ENCODE measurements around the gene GRM7. TPM values are rescaled to one million over a fixed set of nuclear protein-coding genes. Genes with fewer than 3 reads are reported as not detected.
A peak's percentile ranks its signal among the peaks of the same experiment; 100 is the strongest.

The GRM7 gene
- total RNA-seq, 2 donors from 2014 or later = 1.1 to 1.3 TPM

- DNase-seq (ENCODE audit: low spot score) = no peak
- intact Hi-C loops (cut with DNase I) = no loop called here
Measured at GRCh38 chr3:7275396-7275795, 414.5 kb downstream of the GRM7 start.

- no peak for DNase-seq (ENCODE audit: low spot score)
- intact Hi-C loops (cut with DNase I) = no loop called here
Measured at GRCh38 chr3:7280318-7280717, 419.4 kb downstream of the GRM7 start.

GRCh38 chr3:7282988-7283387 lies 422.1 kb downstream of the GRM7 start:
- no peak for DNase-seq (ENCODE audit: low spot score)
- intact Hi-C loops (cut with DNase I) = no loop called here

GRCh38 chr3:7285505-7285904 lies 424.6 kb downstream of the GRM7 start:
- intact Hi-C loops (cut with DNase I) = no loop called here
- DNase-seq (ENCODE audit: low spot score) = no peak

GRCh38 chr3:7288133-7288532 lies 427.2 kb downstream of the GRM7 start:
- no peak for DNase-seq (ENCODE audit: low spot score)
- intact Hi-C loops (cut with DNase I) = no loop called here

GRCh38 chr3:7289121-7289520 lies 428.2 kb downstream of the GRM7 start:
- intact Hi-C loops (cut with DNase I) = no loop called here
- DNase-seq (ENCODE audit: low spot score) = no peak

- DNase-seq (ENCODE audit: low spot score) = no peak
- intact Hi-C loops (cut with DNase I) = no loop called here
Measured at GRCh38 chr3:7290077-7290825, 429.3 kb downstream of the GRM7 start.

- intact Hi-C loops (cut with DNase I) = no loop called here
Measured at GRCh38 chr3:7292362-7292761, 431.4 kb downstream of the GRM7 start.

GRCh38 chr3:7293286-7293685 lies 432.4 kb downstream of the GRM7 start:
- intact Hi-C loops (cut with DNase I) = no loop called here

More at GRCh38 chr3:7292362-7292761, 431.4 kb downstream of the GRM7 start:
- DNase-seq (ENCODE audit: low spot score) = no peak

GRCh38 chr3:7305561-7305960 lies 444.6 kb downstream of the GRM7 start:
- DNase-seq (ENCODE audit: low spot score) = no peak
- intact Hi-C loops (cut with DNase I) = no loop called here

More at GRCh38 chr3:7293286-7293685, 432.4 kb downstream of the GRM7 start:
- no peak for DNase-seq (ENCODE audit: low spot score)

- DNase-seq (ENCODE audit: low spot score) = no peak
- intact Hi-C loops (cut with DNase I) = no loop called here
Measured at GRCh38 chr3:7306901-7307300, 446.0 kb downstream of the GRM7 start.

GRCh38 chr3:7307410-7307809 lies 446.5 kb downstream of the GRM7 start:
- intact Hi-C loops (cut with DNase I) = no loop called here
- DNase-seq (ENCODE audit: low spot score) = no peak

GRCh38 chr3:7309641-7310102 lies 448.8 kb downstream of the GRM7 start:
- intact Hi-C loops (cut with DNase I) = no loop called here
- DNase-seq (ENCODE audit: low spot score) = peak; percentile 89

- intact Hi-C loops (cut with DNase I) = no loop called here
- DNase-seq (ENCODE audit: low spot score) = no peak
Measured at GRCh38 chr3:7315037-7315436, 454.1 kb downstream of the GRM7 start.

- DNase-seq (ENCODE audit: low spot score) = no peak
Measured at GRCh38 chr3:7322957-7323669, 462.2 kb downstream of the GRM7 start.

GRCh38 chr3:7328339-7328738 lies 467.4 kb downstream of the GRM7 start:
- intact Hi-C loops (cut with DNase I) = no loop called here
- DNase-seq (ENCODE audit: low spot score) = no peak

More at GRCh38 chr3:7322957-7323669, 462.2 kb downstream of the GRM7 start:
- intact Hi-C loops (cut with DNase I) = no loop called here

- DNase-seq (ENCODE audit: low spot score) = no peak
- intact Hi-C loops (cut with DNase I) = no loop called here
Measured at GRCh38 chr3:7332696-7333095, 471.8 kb downstream of the GRM7 start.

- no peak for DNase-seq (ENCODE audit: low spot score)
- intact Hi-C loops (cut with DNase I) = no loop called here
Measured at GRCh38 chr3:7333125-7333524, 472.2 kb downstream of the GRM7 start.

GRCh38 chr3:7340795-7341194 lies 479.9 kb downstream of the GRM7 start:
- intact Hi-C loops (cut with DNase I) = no loop called here
- DNase-seq (ENCODE audit: low spot score) = no peak

- intact Hi-C loops (cut with DNase I) = no loop called here
- DNase-seq (ENCODE audit: low spot score) = no peak
Measured at GRCh38 chr3:7346364-7346763, 485.4 kb downstream of the GRM7 start.

- no peak for DNase-seq (ENCODE audit: low spot score)
- intact Hi-C loops (cut with DNase I) = no loop called here
Measured at GRCh38 chr3:7357101-7357500, 496.2 kb downstream of the GRM7 start.

Data from posterior vena cava (tissue), 2 donors.